ENCODE measurements around the gene ZNF681. TPM values are rescaled to one million over a fixed set of nuclear protein-coding genes. Genes with fewer than 3 reads are reported as not detected.
"Not testable (repeated sequence)": the region's sequence is repeated elsewhere in the genome, so short reads cannot be mapped to it uniquely, and the experiment has no call there.

Gene ZNF681
- total and polyA plus RNA-seq, 4 donors: 0.58 to 4.8 (median 1.4) TPM

- Histone ChIP-seq H3K4me3 (no peak overlapping the region), H3K27ac (ENCODE audit: low read depth in 1 of 2, low read length in 1 of 2) (no peak overlapping the region), H3K9ac (ENCODE audit: insufficient read depth in 1 of 2, low read length in 2 of 2) (no peak overlapping the region), H3K9me3 (ENCODE audit: control insufficient read depth in 4 of 4, insufficient read depth in 3 of 4, low read length in 3 of 4) (peaks cover 0 to 36% (median 0%) of the 10 kb centered on the region in 4 donors), H3K36me3 (ENCODE audit: control insufficient read depth in 4 of 4, insufficient read depth in 4 of 4, low read length in 4 of 4) (peaks cover 0 to 9% (median 4%) of the 10 kb centered on the region in 4 donors), H3K27me3 (ENCODE audit: control insufficient read depth in 3 of 3, insufficient read depth in 3 of 3, low read length in 2 of 3) (no peaks in the 10 kb centered on the region), H3K4me1 (ENCODE audit: control insufficient read depth in 5 of 5, insufficient read depth in 5 of 5, low read length in 5 of 5) (peaks cover 0 to 2% (median 0%) of the 10 kb centered on the region in 5 donors)
- WGBS, 2 donors: 46 to 49% methylated on average over 2 of the region's 2 CpGs
- TF ChIP-seq CTCF (IDR thresholded peaks at IDR 0.05; ENCODE audit: control extremely low read depth, extremely low read depth): no peak
- no peak for ATAC-seq (ENCODE audit: insufficient read depth, low FRiP score)
- no peak for DNase-seq
These were observed 25.6 kb upstream of the ZNF681 start for GRCh38 chr19:23784274-23784673.

DNA sequence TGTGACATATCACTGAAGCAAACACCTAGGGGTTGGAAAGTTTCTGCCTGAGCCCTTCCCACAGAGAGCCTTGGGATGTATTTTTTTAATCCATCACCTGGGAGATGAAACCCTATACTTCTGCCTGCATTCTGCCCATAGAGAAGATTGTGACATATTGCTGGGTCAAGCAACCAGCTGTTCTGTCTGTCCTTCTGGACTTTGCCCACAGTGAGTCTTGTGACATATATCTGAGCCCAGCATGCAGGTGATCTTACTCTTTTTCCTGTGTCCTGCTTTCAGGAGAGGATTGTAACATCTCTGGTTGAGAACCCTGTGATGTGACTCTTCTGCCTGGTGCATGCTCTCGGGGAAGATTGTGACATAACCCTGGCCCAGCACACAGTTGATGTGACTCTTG, 24.9 kb upstream of the ZNF681 start:
- H3K9me3 ChIP-seq (ENCODE audit: control insufficient read depth in 4 of 4, insufficient read depth in 3 of 4, low read length in 3 of 4): peaks cover 0 to 35% (median 0%) of the 10 kb centered on the region in 4 donors
- TF ChIP-seq CTCF (IDR thresholded peaks at IDR 0.05; ENCODE audit: control extremely low read depth, extremely low read depth): no peak
- H3K36me3 ChIP-seq (ENCODE audit: control insufficient read depth in 4 of 4, insufficient read depth in 4 of 4, low read length in 4 of 4): peaks cover 0 to 9% (median 3%) of the 10 kb centered on the region in 4 donors
- peaks cover 0 to 2% (median 0%) of the 10 kb centered on the region in 5 donors for H3K4me1 ChIP-seq (ENCODE audit: control insufficient read depth in 5 of 5, insufficient read depth in 5 of 5, low read length in 5 of 5)
- no peak for ATAC-seq (ENCODE audit: insufficient read depth, low FRiP score)
- no peak for DNase-seq
- H3K27me3 ChIP-seq (ENCODE audit: control insufficient read depth in 3 of 3, insufficient read depth in 3 of 3, low read length in 2 of 3): no peaks in the 10 kb centered on the region
- no peak overlapping the region for H3K4me3 ChIP-seq
- no peak overlapping the region for H3K9ac ChIP-seq (ENCODE audit: insufficient read depth in 1 of 2, low read length in 2 of 2)
- WGBS, 2 donors: 0% methylated on average over 1 of the region's 1 CpG
- no peak overlapping the region for H3K27ac ChIP-seq (ENCODE audit: low read depth in 1 of 2, low read length in 1 of 2)

- ATAC-seq (ENCODE audit: insufficient read depth, low FRiP score) (no peak), DNase-seq (no peak)
- no peak overlapping the region for H3K27ac ChIP-seq (ENCODE audit: low read depth in 1 of 2, low read length in 1 of 2)
- TF ChIP-seq CTCF (IDR thresholded peaks at IDR 0.05; ENCODE audit: control extremely low read depth, extremely low read depth): no peak
- WGBS, 2 donors: 89 to 96% methylated on average over 7 of the region's 7 CpGs
- H3K9ac ChIP-seq (ENCODE audit: insufficient read depth in 1 of 2, low read length in 2 of 2): no peak overlapping the region
- H3K4me3 ChIP-seq: no peak overlapping the region
- H3K9me3 ChIP-seq (ENCODE audit: control insufficient read depth in 4 of 4, insufficient read depth in 3 of 4, low read length in 3 of 4): peaks cover 0 to 43% (median 0%) of the 10 kb centered on the region in 4 donors
- no peaks in the 10 kb centered on the region for H3K27me3 ChIP-seq (ENCODE audit: control insufficient read depth in 3 of 3, insufficient read depth in 3 of 3, low read length in 2 of 3)
- no peaks in the 10 kb centered on the region for H3K4me1 ChIP-seq (ENCODE audit: control insufficient read depth in 5 of 5, insufficient read depth in 5 of 5, low read length in 5 of 5)
- peaks cover 5 to 15% (median 9%) of the 10 kb centered on the region in 4 donors for H3K36me3 ChIP-seq (ENCODE audit: control insufficient read depth in 4 of 4, insufficient read depth in 4 of 4, low read length in 4 of 4)
These were observed 21.0 kb upstream of the ZNF681 start for GRCh38 chr19:23779645-23780044.

- no peaks in the 10 kb centered on the region for H3K4me1 ChIP-seq (ENCODE audit: control insufficient read depth in 5 of 5, insufficient read depth in 5 of 5, low read length in 5 of 5)
- no peak for DNase-seq
- TF ChIP-seq CTCF (IDR thresholded peaks at IDR 0.05; ENCODE audit: control extremely low read depth, extremely low read depth): no peak
- no peaks in the 10 kb centered on the region for H3K27me3 ChIP-seq (ENCODE audit: control insufficient read depth in 3 of 3, insufficient read depth in 3 of 3, low read length in 2 of 3)
- peaks cover 5 to 14% (median 12%) of the 10 kb centered on the region in 4 donors for H3K36me3 ChIP-seq (ENCODE audit: control insufficient read depth in 4 of 4, insufficient read depth in 4 of 4, low read length in 4 of 4)
- no peak for ATAC-seq (ENCODE audit: insufficient read depth, low FRiP score)
- peaks cover 0 to 43% (median 0%) of the 10 kb centered on the region in 4 donors for H3K9me3 ChIP-seq (ENCODE audit: control insufficient read depth in 4 of 4, insufficient read depth in 3 of 4, low read length in 3 of 4)
- WGBS, 2 donors: 96% methylated on average over 5 of the region's 5 CpGs
- no peak overlapping the region for H3K4me3 ChIP-seq
- H3K9ac ChIP-seq (ENCODE audit: insufficient read depth in 1 of 2, low read length in 2 of 2): no peak overlapping the region
- no peak overlapping the region for H3K27ac ChIP-seq (ENCODE audit: low read depth in 1 of 2, low read length in 1 of 2)
These were observed 19.9 kb upstream of the ZNF681 start for GRCh38 chr19:23778566-23778965.

DNA sequence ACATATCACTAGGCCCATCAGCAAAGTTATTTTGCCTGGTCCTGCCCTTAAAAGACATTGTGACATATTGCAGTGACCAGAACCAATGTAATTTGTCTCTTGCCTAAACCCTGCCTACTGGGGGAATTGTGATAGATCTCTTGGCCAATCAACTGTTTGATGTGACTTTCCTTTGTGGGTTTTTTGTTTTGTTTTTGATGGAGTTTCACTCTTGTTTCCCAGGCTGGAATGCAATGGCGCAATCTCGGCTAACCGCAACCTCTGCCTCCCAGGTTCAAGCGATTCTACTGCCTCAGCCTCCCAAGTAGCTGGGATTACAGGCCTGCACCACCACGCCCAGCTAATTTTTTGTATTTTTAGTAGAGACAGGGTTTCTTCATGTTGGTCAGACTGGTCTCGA, 19.3 kb upstream of the ZNF681 start:
- Histone ChIP-seq H3K9me3 (ENCODE audit: control insufficient read depth in 4 of 4, insufficient read depth in 3 of 4, low read length in 3 of 4) (peaks cover 0 to 40% (median 0%) of the 10 kb centered on the region in 4 donors), H3K36me3 (ENCODE audit: control insufficient read depth in 4 of 4, insufficient read depth in 4 of 4, low read length in 4 of 4) (peaks cover 5 to 14% (median 11%) of the 10 kb centered on the region in 4 donors)
- not testable (repeated sequence) for ATAC-seq (ENCODE audit: insufficient read depth, low FRiP score); H3K9ac ChIP-seq (ENCODE audit: insufficient read depth in 1 of 2, low read length in 2 of 2); H3K4me1 ChIP-seq (ENCODE audit: control insufficient read depth in 5 of 5, insufficient read depth in 5 of 5, low read length in 5 of 5); H3K27me3 ChIP-seq (ENCODE audit: control insufficient read depth in 3 of 3, insufficient read depth in 3 of 3, low read length in 2 of 3); H3K27ac ChIP-seq (ENCODE audit: low read depth in 1 of 2, low read length in 1 of 2); H3K4me3 ChIP-seq; DNase-seq
- WGBS, 2 donors: 95 to 98% methylated on average over 6 of the region's 6 CpGs

Measured in lung (tissue), 12 donors.